ENCODE data around the gene G6PD. TPM values are rescaled to one million over a fixed set of nuclear protein-coding genes. Genes with fewer than 3 reads are reported as not detected.

G6PD gene
- total RNA-seq, 1 experiment from 2014 or later: 205 TPM

DNA sequence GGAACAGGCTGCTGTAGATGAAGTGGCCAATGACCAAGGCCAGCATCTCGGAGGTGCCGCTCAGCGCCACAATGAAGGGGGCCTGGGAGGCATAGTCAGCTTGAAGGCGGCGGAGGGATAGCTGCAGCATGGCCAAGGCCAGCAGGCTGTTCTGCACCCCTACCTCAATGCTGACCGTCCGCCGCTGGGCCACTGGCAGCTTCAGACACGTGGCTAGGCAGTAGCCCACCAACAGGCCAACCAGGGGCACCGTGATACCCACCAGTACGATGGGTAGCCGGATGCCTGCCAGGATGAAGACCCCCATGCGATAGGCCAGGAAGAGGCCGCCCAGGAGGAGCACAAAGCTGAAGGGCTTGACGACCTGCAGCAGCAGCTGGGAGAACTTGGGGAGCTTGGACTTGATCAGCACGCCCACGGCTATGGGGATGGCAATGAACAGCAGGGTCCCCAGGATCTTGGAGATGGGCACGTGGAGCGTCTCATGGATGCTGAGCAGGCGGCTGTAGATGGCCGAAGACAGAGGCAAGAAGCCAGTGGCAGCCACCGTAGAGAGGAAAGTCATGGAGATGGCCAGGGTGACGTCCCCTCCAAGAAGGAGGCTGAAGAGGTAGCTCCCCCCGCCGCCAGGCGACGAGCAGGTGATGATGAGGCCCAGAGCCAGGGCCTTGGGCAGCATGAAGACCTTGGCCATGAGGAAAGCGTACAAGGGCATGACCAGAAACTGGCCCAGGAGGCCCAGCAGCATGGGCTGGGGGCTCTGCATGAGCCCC, 58.9 kb downstream of the G6PD start:
- DNase-seq (ENCODE audit: low read depth): no peak

- DNase-seq (ENCODE audit: low read depth): peak; percentile 73
These were observed 60.0 kb downstream of the G6PD start, which contains the start of gene UBL4A for GRCh38 chrX:154486396-154487207. Gene UBL4A, minus strand, starts transcription at chrX:154486615. Its CDS starts 31 bp downstream, at chrX:154486584.

- peak; percentile 41 for DNase-seq (ENCODE audit: low read depth)
These were observed 60.6 kb downstream of the G6PD start for GRCh38 chrX:154486052-154486395.

GRCh38 chrX:154485150-154486051, 61.2 kb downstream of the G6PD start:
- no peak for DNase-seq (ENCODE audit: low read depth)

DNA sequence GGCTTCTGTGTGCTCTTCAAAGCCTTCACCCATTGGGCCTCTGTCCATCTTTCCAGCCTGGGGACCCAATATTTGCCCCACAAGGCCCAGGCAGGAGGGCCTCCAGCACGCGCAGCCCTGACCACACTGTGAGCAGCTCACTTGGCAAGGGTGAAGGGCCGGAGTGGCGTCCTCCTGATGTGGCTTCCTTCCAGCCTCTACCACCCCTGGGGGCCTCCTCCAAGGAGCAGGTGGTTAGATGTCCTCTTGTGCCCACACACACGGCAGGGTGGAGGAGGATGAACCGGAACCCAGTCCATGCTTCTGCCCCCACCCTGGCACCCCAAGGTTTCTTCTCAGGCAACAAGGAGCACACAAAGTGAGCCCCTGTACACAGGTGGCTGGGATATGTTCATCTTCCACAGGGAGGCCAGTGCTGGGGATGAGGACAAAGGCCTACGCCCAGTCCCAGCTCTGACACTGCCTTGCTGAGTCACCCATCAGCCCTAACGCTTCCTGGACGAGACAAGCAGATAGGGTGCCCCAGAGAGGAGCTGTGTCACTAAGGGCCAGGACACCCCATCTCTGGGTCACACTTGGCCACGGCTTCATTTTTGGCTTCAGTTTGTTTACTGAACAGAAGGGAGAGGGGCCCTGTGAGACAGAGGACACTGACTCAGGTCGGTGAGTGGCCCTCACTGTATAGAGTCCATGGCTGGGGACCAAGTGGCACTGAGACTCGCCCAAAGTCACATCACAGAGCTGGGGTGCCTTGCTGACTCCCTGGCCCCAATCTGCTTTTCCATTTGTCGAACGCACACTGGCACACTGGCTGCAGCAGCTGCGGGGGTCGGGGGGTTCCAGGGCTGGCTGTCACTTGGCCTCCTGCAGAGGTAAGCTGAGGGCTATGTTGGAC, 62.1 kb downstream of the G6PD start:
- DNase-seq (ENCODE audit: low read depth): peak; percentile 41

DNA sequence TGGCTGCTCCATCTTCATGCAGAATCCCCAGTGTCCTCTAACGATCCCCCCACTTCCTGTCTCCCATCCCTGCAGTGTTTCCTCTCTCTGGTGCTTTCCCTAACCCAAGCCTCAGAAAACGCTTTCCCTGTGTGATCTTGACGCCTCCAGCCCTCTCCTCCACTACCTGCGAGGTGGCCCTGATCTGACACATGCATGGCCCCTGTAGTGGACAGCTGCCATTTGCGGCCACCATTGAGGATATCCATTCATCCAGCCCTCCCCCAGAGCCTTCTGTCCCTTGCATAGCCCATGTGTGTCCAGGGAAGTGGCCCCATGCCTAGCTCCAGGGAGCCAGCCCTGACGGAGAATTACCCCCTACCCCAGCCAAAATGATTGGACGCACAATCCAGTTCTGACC, 63.3 kb downstream of the G6PD start:
- no peak for DNase-seq (ENCODE audit: low read depth)

DNA sequence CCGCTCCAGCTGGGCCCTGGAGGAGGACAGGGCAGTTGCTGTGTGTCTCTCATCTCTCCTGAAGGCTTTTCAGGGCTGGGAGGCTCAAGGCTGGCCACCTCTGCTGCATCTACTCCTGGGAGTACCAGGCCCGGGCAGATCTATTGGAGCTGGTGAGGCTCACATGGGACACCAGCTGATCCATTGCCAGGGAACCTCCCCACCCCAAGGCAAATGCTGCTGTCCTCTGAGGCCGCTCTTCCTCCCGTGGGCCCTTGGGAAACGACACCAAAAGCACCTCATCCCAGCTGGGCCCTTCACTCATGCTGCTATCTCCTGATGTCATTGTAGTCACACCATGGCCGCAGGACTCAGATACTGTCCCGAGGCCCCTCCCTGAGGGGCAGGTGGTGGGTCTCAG, 63.9 kb downstream of the G6PD start:
- DNase-seq (ENCODE audit: low read depth): no peak

- no peak for DNase-seq (ENCODE audit: low read depth)
These were observed 64.6 kb downstream of the G6PD start for GRCh38 chrX:154481911-154482601.

Other genes starting within 250 kb of the G6PD start
- gene FLNA, start 172.2 kb downstream of the G6PD start, total RNA-seq (2014; rRNA removed; shearing (Covaris generic)): 1,078 and 2,383 TPM in 2 replicates
- gene EMD, start 167.6 kb downstream of the G6PD start, total RNA-seq (2014; rRNA removed; shearing (Covaris generic)): 101 and 105 TPM in 2 replicates
- 3,989 and 5,487 TPM in 2 replicates for gene RPL10, start 148.5 kb downstream of the G6PD start, total RNA-seq (2014; rRNA removed; shearing (Covaris generic))
- 49.1 and 65.3 TPM in 2 replicates for gene DNASE1L1, start 137.6 kb downstream of the G6PD start, total RNA-seq (2014; rRNA removed; shearing (Covaris generic))
- 24.9 and 32.1 TPM in 2 replicates for gene TAFAZZIN, start 135.3 kb downstream of the G6PD start, total RNA-seq (2014; rRNA removed; shearing (Covaris generic))
- gene ATP6AP1, start 118.2 kb downstream of the G6PD start, total RNA-seq (2014; rRNA removed; shearing (Covaris generic)): 123 and 144 TPM in 2 replicates
- 210 and 222 TPM in 2 replicates for gene GDI1, start 109.7 kb downstream of the G6PD start, total RNA-seq (2014; rRNA removed; shearing (Covaris generic))
- gene FAM50A, start 102.7 kb downstream of the G6PD start, total RNA-seq (2014; rRNA removed; shearing (Covaris generic)): 99.6 and 139 TPM in 2 replicates
- 4.3 and 8.9 TPM in 2 replicates for gene PLXNA3, start 88.6 kb downstream of the G6PD start, total RNA-seq (2014; rRNA removed; shearing (Covaris generic))
- gene LAGE3, start 67.6 kb downstream of the G6PD start, total RNA-seq (2014; rRNA removed; shearing (Covaris generic)): 102 and 104 TPM in 2 replicates
- 74.0 and 101 TPM in 2 replicates for gene UBL4A, start 60.2 kb downstream of the G6PD start, total RNA-seq (2014; rRNA removed; shearing (Covaris generic))
- gene SLC10A3, start 56.2 kb downstream of the G6PD start, total RNA-seq (2014; rRNA removed; shearing (Covaris generic)): 65.4 and 80.7 TPM in 2 replicates
- 53.2 and 72.8 TPM in 2 replicates for gene FAM3A, start 30.6 kb downstream of the G6PD start, total RNA-seq (2014; rRNA removed; shearing (Covaris generic))
- 52.4 and 70.5 TPM in 2 replicates for gene IKBKG, start 774 bp upstream of the G6PD start, total RNA-seq (2014; rRNA removed; shearing (Covaris generic))
- not detected in 2 replicates for gene CTAG1A, start 38.3 kb upstream of the G6PD start, total RNA-seq (2014; rRNA removed; shearing (Covaris generic))
- not detected in 2 replicates for gene CTAG1B, start 72.4 kb upstream of the G6PD start, total RNA-seq (2014; rRNA removed; shearing (Covaris generic))
- gene CTAG2, start 106.7 kb upstream of the G6PD start, total RNA-seq (2014; rRNA removed; shearing (Covaris generic)): 1.1 TPM in 1 of 2 replicates, not detected in the other
- 6.0 and 15.6 TPM in 2 replicates for gene GAB3, start 204.2 kb upstream of the G6PD start, total RNA-seq (2014; rRNA removed; shearing (Covaris generic))
- 63.9 and 71.2 TPM in 2 replicates for gene DKC1, start 216.0 kb upstream of the G6PD start, total RNA-seq (2014; rRNA removed; shearing (Covaris generic))